ENCODE data around the gene KCNC2.

The KCNC2 gene

DNA sequence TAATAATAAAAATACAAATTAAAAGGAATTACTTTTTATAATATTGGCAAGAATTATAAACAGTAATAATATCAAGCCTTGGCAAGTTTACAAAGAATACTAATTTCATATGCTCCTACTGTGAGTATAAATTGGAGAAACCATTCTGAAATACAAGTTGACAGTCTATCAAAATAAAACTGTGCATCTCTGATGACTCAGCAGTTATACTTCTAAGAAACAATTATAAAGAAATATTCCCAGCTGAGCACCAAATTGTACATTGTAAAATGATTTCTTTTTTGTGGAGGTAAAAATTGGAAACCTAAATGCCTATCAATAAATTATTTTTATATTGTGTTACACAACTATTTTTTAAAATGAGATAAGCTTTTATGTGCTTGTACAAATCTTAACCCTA lies 35.5 kb upstream of the KCNC2 start:
- TF ChIP-seq EZH2 (optimal IDR thresholded peaks at IDR 0.05; ENCODE audit: low read depth, low read length) (no peak), EZH2phosphoT487 (IDR thresholded peaks at IDR 0.05; ENCODE audit: low read length) (no peak)
- no peak overlapping the region for H3K4me3 ChIP-seq (ENCODE audit: low read length)

DNA sequence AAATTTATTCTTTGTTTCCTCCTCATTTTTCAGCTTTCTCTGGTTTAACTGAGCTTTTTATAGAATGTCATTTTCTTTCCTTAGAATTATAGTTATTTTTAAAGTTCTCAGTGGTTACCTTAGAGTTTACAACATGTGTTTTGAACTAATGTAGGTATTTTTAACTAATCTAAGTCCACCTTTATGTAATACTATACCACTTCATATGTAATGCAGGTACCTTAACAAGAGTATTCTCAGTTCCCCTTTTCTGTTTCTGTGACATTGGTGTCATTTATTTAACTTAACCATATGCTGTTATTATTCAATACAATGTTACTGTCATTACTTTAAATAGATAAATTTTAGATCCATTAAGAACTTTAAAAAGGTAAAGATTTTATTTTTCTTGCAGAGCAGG lies 30.3 kb upstream of the KCNC2 start:
- TF ChIP-seq, protein P1, sequence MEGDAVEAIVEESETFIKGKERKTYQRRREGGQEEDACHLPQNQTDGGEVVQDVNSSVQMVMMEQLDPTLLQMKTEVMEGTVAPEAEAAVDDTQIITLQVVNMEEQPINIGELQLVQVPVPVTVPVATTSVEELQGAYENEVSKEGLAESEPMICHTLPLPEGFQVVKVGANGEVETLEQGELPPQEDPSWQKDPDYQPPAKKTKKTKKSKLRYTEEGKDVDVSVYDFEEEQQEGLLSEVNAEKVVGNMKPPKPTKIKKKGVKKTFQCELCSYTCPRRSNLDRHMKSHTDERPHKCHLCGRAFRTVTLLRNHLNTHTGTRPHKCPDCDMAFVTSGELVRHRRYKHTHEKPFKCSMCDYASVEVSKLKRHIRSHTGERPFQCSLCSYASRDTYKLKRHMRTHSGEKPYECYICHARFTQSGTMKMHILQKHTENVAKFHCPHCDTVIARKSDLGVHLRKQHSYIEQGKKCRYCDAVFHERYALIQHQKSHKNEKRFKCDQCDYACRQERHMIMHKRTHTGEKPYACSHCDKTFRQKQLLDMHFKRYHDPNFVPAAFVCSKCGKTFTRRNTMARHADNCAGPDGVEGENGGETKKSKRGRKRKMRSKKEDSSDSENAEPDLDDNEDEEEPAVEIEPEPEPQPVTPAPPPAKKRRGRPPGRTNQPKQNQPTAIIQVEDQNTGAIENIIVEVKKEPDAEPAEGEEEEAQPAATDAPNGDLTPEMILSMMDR (IDR thresholded peaks at IDR 0.05; ENCODE audit: low read length) = no peak
- no peak for TF ChIP-seq EZH2 (optimal IDR thresholded peaks at IDR 0.05; ENCODE audit: low read depth, low read length)
- TF ChIP-seq EZH2phosphoT487 (IDR thresholded peaks at IDR 0.05; ENCODE audit: low read length) = no peak
- H3K9me3 ChIP-seq (replicated peaks; ENCODE audit: insufficient read depth, low read length) = no peaks in the 10 kb centered on the region
- peak; percentile 28 for DNase-seq
- no peaks in the 10 kb centered on the region for H4K20me1 ChIP-seq (ENCODE audit: insufficient read depth, low read length)
- peaks cover 7% of the 10 kb centered on the region for H3K4me1 ChIP-seq (ENCODE audit: low read length)
- H3K27ac ChIP-seq (ENCODE audit: low read length) = no peak overlapping the region; the same call in 1 of the 2 replicates
- H3K36me3 ChIP-seq (replicated peaks; ENCODE audit: insufficient read depth, low read length) = no peaks in the 10 kb centered on the region
- peak overlapping the region; percentile 13; the same call in 1 of the 2 replicates for H3K4me2 ChIP-seq (ENCODE audit: low read depth, low read length)
- no peaks in the 10 kb centered on the region for H3K79me2 ChIP-seq (ENCODE audit: low read length)
- H2AFZ ChIP-seq (ENCODE audit: low read length) = no peak overlapping the region
- no peaks in the 10 kb centered on the region for H3K9me2 ChIP-seq (replicated peaks; ENCODE audit: insufficient read depth, low read length)
- no peak overlapping the region for H3K4me3 ChIP-seq (ENCODE audit: low read length)
- H3K9ac ChIP-seq (ENCODE audit: low read length) = no peak overlapping the region
- H3F3A ChIP-seq (ENCODE audit: insufficient read depth, low read length) = no peaks in the 10 kb centered on the region
- no peaks in the 10 kb centered on the region for H3K27me3 ChIP-seq (replicated peaks; ENCODE audit: insufficient read depth, low read length)

More for the DNA sequence above, 35.5 kb upstream of the KCNC2 start:
- H3K27ac ChIP-seq (ENCODE audit: low read length) = no peak overlapping the region
- H3F3A ChIP-seq (ENCODE audit: insufficient read depth, low read length) = no peaks in the 10 kb centered on the region
- no peaks in the 10 kb centered on the region for H4K20me1 ChIP-seq (ENCODE audit: insufficient read depth, low read length)
- H3K79me2 ChIP-seq (ENCODE audit: low read length) = no peaks in the 10 kb centered on the region
- no peak for DNase-seq
- no peak overlapping the region for H3K4me2 ChIP-seq (ENCODE audit: low read depth, low read length)
- H3K27me3 ChIP-seq (replicated peaks; ENCODE audit: insufficient read depth, low read length) = no peaks in the 10 kb centered on the region
- no peaks in the 10 kb centered on the region for H3K9me3 ChIP-seq (replicated peaks; ENCODE audit: insufficient read depth, low read length)
- H3K9me2 ChIP-seq (replicated peaks; ENCODE audit: insufficient read depth, low read length) = no peaks in the 10 kb centered on the region
- H2AFZ ChIP-seq (ENCODE audit: low read length) = no peak overlapping the region
- H3K36me3 ChIP-seq (replicated peaks; ENCODE audit: insufficient read depth, low read length) = no peaks in the 10 kb centered on the region
- no peak overlapping the region for H3K9ac ChIP-seq (ENCODE audit: low read length)
- H3K4me1 ChIP-seq (ENCODE audit: low read length) = no peaks in the 10 kb centered on the region

DNA sequence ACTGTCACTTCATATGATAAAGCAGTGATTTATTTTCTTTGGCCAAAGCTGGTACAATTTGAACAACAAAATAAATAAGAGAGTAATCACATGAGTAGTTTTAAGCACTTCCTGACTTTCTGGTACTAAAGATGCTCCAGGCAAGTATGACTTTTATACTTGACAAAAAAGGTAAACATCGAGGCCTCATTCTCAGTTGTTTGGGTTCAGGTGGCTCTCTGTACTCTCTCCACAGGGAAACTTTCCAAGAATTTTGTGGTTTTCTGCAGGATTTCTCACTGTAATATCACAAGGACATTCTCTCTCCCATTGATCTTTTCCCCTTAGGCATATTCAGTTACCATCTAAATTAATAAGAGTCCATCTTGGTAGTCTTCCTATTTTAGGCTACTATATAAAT lies 26.6 kb upstream of the KCNC2 start:
- H3K9me2 ChIP-seq (replicated peaks; ENCODE audit: insufficient read depth, low read length) = no peaks in the 10 kb centered on the region
- H3K4me2 ChIP-seq (ENCODE audit: low read depth, low read length) = no peak overlapping the region
- H3K36me3 ChIP-seq (replicated peaks; ENCODE audit: insufficient read depth, low read length) = no peaks in the 10 kb centered on the region
- no peaks in the 10 kb centered on the region for H3F3A ChIP-seq (ENCODE audit: insufficient read depth, low read length)
- no peaks in the 10 kb centered on the region for H4K20me1 ChIP-seq (ENCODE audit: insufficient read depth, low read length)
- no peaks in the 10 kb centered on the region for H3K27me3 ChIP-seq (replicated peaks; ENCODE audit: insufficient read depth, low read length)
- H3K27ac ChIP-seq (ENCODE audit: low read length) = no peak overlapping the region
- peaks cover 7% of the 10 kb centered on the region for H3K4me1 ChIP-seq (ENCODE audit: low read length)
- DNase-seq = no peak
- no peak overlapping the region for H3K9ac ChIP-seq (ENCODE audit: low read length)
- H3K79me2 ChIP-seq (ENCODE audit: low read length) = no peaks in the 10 kb centered on the region
- no peak for TF ChIP-seq EZH2phosphoT487 (IDR thresholded peaks at IDR 0.05; ENCODE audit: low read length)
- no peak for TF ChIP-seq EZH2 (optimal IDR thresholded peaks at IDR 0.05; ENCODE audit: low read depth, low read length)
- TF ChIP-seq, protein P1 (IDR thresholded peaks at IDR 0.05; ENCODE audit: low read length) = no peak
- H2AFZ ChIP-seq (ENCODE audit: low read length) = no peak overlapping the region
- no peak overlapping the region for H3K4me3 ChIP-seq (ENCODE audit: low read length)
- no peaks in the 10 kb centered on the region for H3K9me3 ChIP-seq (replicated peaks; ENCODE audit: insufficient read depth, low read length)

DNA sequence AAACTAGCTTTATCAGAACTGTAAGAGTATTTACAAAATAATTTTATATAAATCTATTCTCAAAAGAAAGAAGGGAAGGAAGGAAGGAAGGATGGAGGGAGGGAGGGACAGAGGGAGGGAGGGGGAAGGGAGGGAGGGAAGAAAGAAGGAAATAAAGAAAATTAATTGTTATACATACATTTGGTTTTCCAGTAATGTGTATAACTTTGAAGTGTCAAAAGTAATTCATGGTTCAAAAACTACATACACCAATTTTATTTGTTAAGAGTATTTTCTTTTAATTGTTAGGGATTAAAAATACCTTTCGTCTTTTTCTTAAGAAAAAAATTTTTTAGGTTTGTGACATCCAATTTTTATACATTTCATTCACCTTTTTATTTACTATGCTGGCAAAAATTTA lies 17.5 kb upstream of the KCNC2 start:
- H3K27me3 ChIP-seq (replicated peaks; ENCODE audit: insufficient read depth, low read length) = no peaks in the 10 kb centered on the region
- H3K9ac ChIP-seq (ENCODE audit: low read length) = no peak overlapping the region
- no peaks in the 10 kb centered on the region for H3K4me1 ChIP-seq (ENCODE audit: low read length)
- TF ChIP-seq EZH2 (optimal IDR thresholded peaks at IDR 0.05; ENCODE audit: low read depth, low read length) = no peak
- TF ChIP-seq, protein P1 (IDR thresholded peaks at IDR 0.05; ENCODE audit: low read length) = no peak
- TF ChIP-seq EZH2phosphoT487 (IDR thresholded peaks at IDR 0.05; ENCODE audit: low read length) = no peak
- H4K20me1 ChIP-seq (ENCODE audit: insufficient read depth, low read length) = no peaks in the 10 kb centered on the region
- H3K79me2 ChIP-seq (ENCODE audit: low read length) = no peaks in the 10 kb centered on the region
- no peaks in the 10 kb centered on the region for H3K36me3 ChIP-seq (replicated peaks; ENCODE audit: insufficient read depth, low read length)
- H3K9me3 ChIP-seq (replicated peaks; ENCODE audit: insufficient read depth, low read length) = no peaks in the 10 kb centered on the region; the same call in 1 of the 2 replicates
- no peak for DNase-seq
- H3F3A ChIP-seq (ENCODE audit: insufficient read depth, low read length) = no peaks in the 10 kb centered on the region
- H3K27ac ChIP-seq (ENCODE audit: low read length) = no peak overlapping the region
- no peak overlapping the region for H3K4me3 ChIP-seq (ENCODE audit: low read length)
- H3K4me2 ChIP-seq (ENCODE audit: low read depth, low read length) = no peak overlapping the region
- no peak overlapping the region for H2AFZ ChIP-seq (ENCODE audit: low read length)
- H3K9me2 ChIP-seq (replicated peaks; ENCODE audit: insufficient read depth, low read length) = no peaks in the 10 kb centered on the region

All from MM.1S (cell line).